ENCODE results near the gene ANXA11. TPM values are rescaled to one million over a fixed set of nuclear protein-coding genes. Genes with fewer than 3 reads are reported as not detected.
"Not testable (repeated sequence)": the region's sequence is repeated elsewhere in the genome, so short reads cannot be mapped to it uniquely, and the experiment has no call there.

The ANXA11 gene
- total and polyA plus RNA-seq, 2 donors (not counting 1 experiment from before 2014, with no cell fraction given): 88.3 to 177 TPM

DNA sequence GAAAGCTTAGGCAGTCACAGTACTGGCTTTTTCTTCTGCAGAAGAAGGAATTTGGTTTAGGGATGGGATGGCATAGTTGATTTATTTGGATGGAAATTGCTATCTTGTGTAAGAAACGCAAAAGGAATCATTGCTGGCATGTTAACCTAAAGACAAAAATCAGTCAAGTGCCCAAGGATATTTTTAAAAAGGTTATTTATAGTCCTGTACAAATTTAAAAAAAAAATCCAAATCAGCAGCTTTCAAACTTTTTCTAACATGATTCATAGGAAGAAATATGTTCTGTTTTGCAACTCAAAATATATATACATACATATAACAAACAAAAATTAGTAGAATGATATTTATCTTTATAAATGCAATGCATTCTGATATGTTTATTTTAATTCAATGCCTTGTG is 28.5 kb upstream of the ANXA11 start:
- H3K27me3 Mint-ChIP-seq; CTCF ChIA-PET; H3K27ac Mint-ChIP-seq; H2AFZ ChIP-seq (ENCODE audit: insufficient read depth, low read depth, low read length, poor library complexity, severe bottlenecking); H3K4me1 Mint-ChIP-seq; H4K20me1 ChIP-seq (ENCODE audit: control insufficient read depth, insufficient read depth, low read length, poor library complexity, severe bottlenecking); H3K27me3 ChIP-seq (replicated peaks in 1 of 4; ENCODE audit: control extremely low read depth in 1 of 4, control insufficient read depth in 3 of 4, insufficient read depth in 4 of 4, low read length in 3 of 4); H3K4me3 Mint-ChIP-seq; H3K27ac ChIP-seq (ENCODE audit: low read length in 2 of 2); DNase-seq; H3K36me3 ChIP-seq (replicated peaks in 1 of 2; ENCODE audit: control extremely low read depth in 1 of 2, control insufficient read depth in 1 of 2, extremely low read depth in 1 of 2, insufficient read depth in 2 of 2, low read length in 1 of 2); intact Hi-C loops (cut with micrococcal nuclease); H3K79me2 ChIP-seq (ENCODE audit: control insufficient read depth, insufficient read depth, low read length); H3K4me3 ChIP-seq (ENCODE audit: control extremely low read depth in 1 of 5, extremely low read depth in 1 of 5, insufficient read depth in 1 of 5, low read depth in 2 of 5, low read length in 4 of 5); ATAC-seq (ENCODE audit: low read depth); H3K9me3 Mint-ChIP-seq (ENCODE audit: insufficient read depth); H3K9me3 ChIP-seq (ENCODE audit: control extremely low read depth in 1 of 3, control insufficient read depth in 2 of 3, insufficient read depth in 1 of 3, low read length in 2 of 3); H3K4me2 ChIP-seq (replicated peaks; ENCODE audit: low read depth, low read length, poor library complexity, severe bottlenecking); H3K4me1 ChIP-seq (ENCODE audit: control insufficient read depth in 2 of 2, insufficient read depth in 2 of 2, low read length in 2 of 2); POLR2A ChIA-PET; H3K9ac ChIP-seq (ENCODE audit: low read length): not testable (repeated sequence)
- no CpG with 5 or more reads among the region's 1 CpG for WGBS (ENCODE audit: insufficient coverage)

DNA sequence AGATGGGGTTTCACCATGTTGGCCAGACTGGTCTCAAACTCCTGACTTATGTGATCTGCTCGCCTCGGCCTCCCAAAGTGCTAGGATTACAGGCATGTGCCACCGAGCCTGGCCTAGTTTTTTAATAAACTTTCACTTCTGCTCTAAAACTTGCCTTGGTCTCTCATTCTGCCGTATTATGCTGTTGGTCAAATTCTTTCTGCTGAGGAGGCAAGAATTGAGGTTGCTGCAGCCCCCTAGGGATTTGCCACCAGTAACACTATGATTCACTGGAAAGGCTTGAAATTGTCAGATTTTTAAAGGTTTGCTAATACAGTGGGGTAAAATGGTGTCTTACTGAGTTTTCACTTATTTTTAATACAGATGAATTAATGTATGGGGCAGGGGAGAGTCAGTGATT is 21.4 kb upstream of the ANXA11 start:
- H3K27me3 Mint-ChIP-seq; DNase-seq; H3K9me3 ChIP-seq (ENCODE audit: control extremely low read depth in 1 of 3, control insufficient read depth in 2 of 3, insufficient read depth in 1 of 3, low read length in 2 of 3); H3K27me3 ChIP-seq (replicated peaks in 1 of 4; ENCODE audit: control extremely low read depth in 1 of 4, control insufficient read depth in 3 of 4, insufficient read depth in 4 of 4, low read length in 3 of 4); H4K20me1 ChIP-seq (ENCODE audit: control insufficient read depth, insufficient read depth, low read length, poor library complexity, severe bottlenecking); H3K4me1 Mint-ChIP-seq; CTCF ChIA-PET; H3K4me2 ChIP-seq (replicated peaks; ENCODE audit: low read depth, low read length, poor library complexity, severe bottlenecking); H3K27ac Mint-ChIP-seq; H3K4me3 Mint-ChIP-seq; POLR2A ChIA-PET; intact Hi-C loops (cut with micrococcal nuclease); H3K79me2 ChIP-seq (ENCODE audit: control insufficient read depth, insufficient read depth, low read length); H3K4me1 ChIP-seq (ENCODE audit: control insufficient read depth in 2 of 2, insufficient read depth in 2 of 2, low read length in 2 of 2); H2AFZ ChIP-seq (ENCODE audit: insufficient read depth, low read depth, low read length, poor library complexity, severe bottlenecking); H3K27ac ChIP-seq (ENCODE audit: low read length in 2 of 2); H3K9ac ChIP-seq (ENCODE audit: low read length); H3K4me3 ChIP-seq (ENCODE audit: control extremely low read depth in 1 of 5, extremely low read depth in 1 of 5, insufficient read depth in 1 of 5, low read depth in 2 of 5, low read length in 4 of 5); H3K36me3 ChIP-seq (replicated peaks in 1 of 2; ENCODE audit: control extremely low read depth in 1 of 2, control insufficient read depth in 1 of 2, extremely low read depth in 1 of 2, insufficient read depth in 2 of 2, low read length in 1 of 2); H3K9me3 Mint-ChIP-seq (ENCODE audit: insufficient read depth): not testable (repeated sequence)
- WGBS (ENCODE audit: insufficient coverage): no CpG with 5 or more reads among the region's 4 CpGs
- ATAC-seq (ENCODE audit: low read depth): peak; percentile 58

DNA sequence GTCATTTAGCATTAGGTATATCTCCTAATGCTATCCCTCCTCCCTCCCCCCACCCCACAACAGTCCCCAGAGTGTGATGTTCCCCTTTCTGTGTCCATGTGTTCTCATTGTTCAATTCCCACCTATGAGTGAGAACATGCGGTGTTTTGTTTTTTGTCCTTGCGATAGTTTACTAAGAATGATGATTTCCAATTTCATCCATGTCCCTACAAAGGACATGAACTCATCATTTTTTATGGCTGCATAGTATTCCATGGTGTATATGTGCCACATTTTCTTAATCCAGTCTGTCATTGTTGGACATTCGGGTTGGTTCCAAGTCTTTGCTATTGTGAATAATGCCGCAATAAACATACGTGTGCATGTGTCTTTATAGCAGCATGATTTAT is 17.7 kb upstream of the ANXA11 start:
- not testable (repeated sequence) for H3K4me1 ChIP-seq (ENCODE audit: control insufficient read depth in 2 of 2, insufficient read depth in 2 of 2, low read length in 2 of 2); H3K9me3 ChIP-seq (ENCODE audit: control extremely low read depth in 1 of 3, control insufficient read depth in 2 of 3, insufficient read depth in 1 of 3, low read length in 2 of 3); H2AFZ ChIP-seq (ENCODE audit: insufficient read depth, low read depth, low read length, poor library complexity, severe bottlenecking); ATAC-seq (ENCODE audit: low read depth); H3K4me1 Mint-ChIP-seq; H3K27me3 ChIP-seq (replicated peaks in 1 of 4; ENCODE audit: control extremely low read depth in 1 of 4, control insufficient read depth in 3 of 4, insufficient read depth in 4 of 4, low read length in 3 of 4); H3K27ac Mint-ChIP-seq; DNase-seq; H3K4me3 ChIP-seq (ENCODE audit: control extremely low read depth in 1 of 5, extremely low read depth in 1 of 5, insufficient read depth in 1 of 5, low read depth in 2 of 5, low read length in 4 of 5); H3K4me2 ChIP-seq (replicated peaks; ENCODE audit: low read depth, low read length, poor library complexity, severe bottlenecking); H4K20me1 ChIP-seq (ENCODE audit: control insufficient read depth, insufficient read depth, low read length, poor library complexity, severe bottlenecking); H3K9me3 Mint-ChIP-seq (ENCODE audit: insufficient read depth); H3K27me3 Mint-ChIP-seq; H3K4me3 Mint-ChIP-seq; H3K27ac ChIP-seq (ENCODE audit: low read length in 2 of 2); H3K36me3 ChIP-seq (replicated peaks in 1 of 2; ENCODE audit: control extremely low read depth in 1 of 2, control insufficient read depth in 1 of 2, extremely low read depth in 1 of 2, insufficient read depth in 2 of 2, low read length in 1 of 2); H3K79me2 ChIP-seq (ENCODE audit: control insufficient read depth, insufficient read depth, low read length); H3K9ac ChIP-seq (ENCODE audit: low read length)
- no CpG with 5 or more reads among the region's 5 CpGs for WGBS (ENCODE audit: insufficient coverage)
- POLR2A ChIA-PET: interaction anchor here (1.0 kb wide), 1 partner anchor 79 kb away, joined by 8 read pairs; no protein-coding TSS in a partner anchor
- intact Hi-C loops (cut with micrococcal nuclease): loop anchor here (5.0 kb wide), 1 partner anchor 166 kb away; no protein-coding TSS in a partner anchor
- CTCF ChIA-PET: interaction anchor here (0.7 to 3.8 kb wide), 18 partner anchors 16 to 169 kb away, joined by 3 to 156 read pairs (median 4); no protein-coding TSS in a partner anchor

DNA sequence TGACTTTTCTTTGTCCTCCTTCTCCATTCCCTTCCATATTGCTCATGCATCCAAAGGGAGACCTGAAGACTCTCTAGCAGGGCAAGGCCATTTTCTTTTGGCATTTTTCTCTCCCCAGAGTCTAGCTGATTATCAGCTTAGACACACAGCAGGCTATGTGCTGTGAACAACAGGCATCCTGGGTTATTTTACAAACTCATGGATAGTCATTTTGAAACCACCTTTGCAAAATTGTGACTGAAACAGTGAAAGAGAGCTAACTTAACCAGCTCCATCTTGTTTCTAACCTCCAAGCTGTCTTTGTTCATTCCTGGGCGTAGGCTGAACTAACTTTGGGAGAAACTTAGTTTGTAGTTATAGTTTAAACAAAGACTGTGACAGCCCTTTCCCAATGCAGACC is 13.5 kb upstream of the ANXA11 start:
- CTCF ChIA-PET; H3K4me2 ChIP-seq (replicated peaks; ENCODE audit: low read depth, low read length, poor library complexity, severe bottlenecking); POLR2A ChIA-PET: not testable (repeated sequence)

More for the DNA sequence above, 13.5 kb upstream of the ANXA11 start:
- H3K27ac ChIP-seq (ENCODE audit: low read length in 2 of 2); H3K27me3 Mint-ChIP-seq; DNase-seq; H2AFZ ChIP-seq (ENCODE audit: insufficient read depth, low read depth, low read length, poor library complexity, severe bottlenecking); H3K27ac Mint-ChIP-seq; H3K27me3 ChIP-seq (replicated peaks in 1 of 4; ENCODE audit: control extremely low read depth in 1 of 4, control insufficient read depth in 3 of 4, insufficient read depth in 4 of 4, low read length in 3 of 4); H3K4me3 ChIP-seq (ENCODE audit: control extremely low read depth in 1 of 5, extremely low read depth in 1 of 5, insufficient read depth in 1 of 5, low read depth in 2 of 5, low read length in 4 of 5); ATAC-seq (ENCODE audit: low read depth); H3K4me3 Mint-ChIP-seq; H3K79me2 ChIP-seq (ENCODE audit: control insufficient read depth, insufficient read depth, low read length); H3K9me3 Mint-ChIP-seq (ENCODE audit: insufficient read depth); H3K4me1 ChIP-seq (ENCODE audit: control insufficient read depth in 2 of 2, insufficient read depth in 2 of 2, low read length in 2 of 2); intact Hi-C loops (cut with micrococcal nuclease); H3K36me3 ChIP-seq (replicated peaks in 1 of 2; ENCODE audit: control extremely low read depth in 1 of 2, control insufficient read depth in 1 of 2, extremely low read depth in 1 of 2, insufficient read depth in 2 of 2, low read length in 1 of 2); H3K9ac ChIP-seq (ENCODE audit: low read length); H3K9me3 ChIP-seq (ENCODE audit: control extremely low read depth in 1 of 3, control insufficient read depth in 2 of 3, insufficient read depth in 1 of 3, low read length in 2 of 3); H4K20me1 ChIP-seq (ENCODE audit: control insufficient read depth, insufficient read depth, low read length, poor library complexity, severe bottlenecking); H3K4me1 Mint-ChIP-seq: not testable (repeated sequence)
- WGBS (ENCODE audit: insufficient coverage): no CpG with 5 or more reads among the region's 1 CpG

Data from B cell (primary cell).